ENCODE results near the gene CELA2A.

CELA2A gene

GRCh38 chr1:15413563-15414444, 42.7 kb upstream of the CELA2A start:
- peaks cover 65% of the 10 kb centered on the region for H3K4me1 ChIP-seq (ENCODE audit: control insufficient read depth, insufficient read depth, low read length, poor library complexity, severe bottlenecking)
- H3K36me3 ChIP-seq (ENCODE audit: control insufficient read depth, insufficient read depth, low read length), result peaks cover 7% of the 10 kb centered on the region
- H3K9me3 ChIP-seq (ENCODE audit: control insufficient read depth, low read length), result no peaks in the 10 kb centered on the region
- H3K27me3 ChIP-seq (replicated peaks; ENCODE audit: control insufficient read depth, insufficient read depth, low read length, poor library complexity, severe bottlenecking), result no peaks in the 10 kb centered on the region
- H3K27ac ChIP-seq (ENCODE audit: insufficient read depth, low read length, poor library complexity, severe bottlenecking), result no peak overlapping the region
- no peak for DNase-seq
- no peak overlapping the region for H3K4me3 ChIP-seq (ENCODE audit: insufficient read depth, low read depth, low read length, poor library complexity, severe bottlenecking)

GRCh38 chr1:15414445-15414983, 42.0 kb upstream of the CELA2A start:
- peaks cover 7% of the 10 kb centered on the region for H3K36me3 ChIP-seq (ENCODE audit: control insufficient read depth, insufficient read depth, low read length)
- H3K9me3 ChIP-seq (ENCODE audit: control insufficient read depth, low read length), result no peaks in the 10 kb centered on the region
- no peak for DNase-seq
- H3K4me3 ChIP-seq (ENCODE audit: insufficient read depth, low read depth, low read length, poor library complexity, severe bottlenecking), result no peak overlapping the region
- peaks cover 61% of the 10 kb centered on the region for H3K4me1 ChIP-seq (ENCODE audit: control insufficient read depth, insufficient read depth, low read length, poor library complexity, severe bottlenecking)
- H3K27me3 ChIP-seq (replicated peaks; ENCODE audit: control insufficient read depth, insufficient read depth, low read length, poor library complexity, severe bottlenecking), result no peaks in the 10 kb centered on the region
- H3K27ac ChIP-seq (ENCODE audit: insufficient read depth, low read length, poor library complexity, severe bottlenecking), result no peak overlapping the region

DNA sequence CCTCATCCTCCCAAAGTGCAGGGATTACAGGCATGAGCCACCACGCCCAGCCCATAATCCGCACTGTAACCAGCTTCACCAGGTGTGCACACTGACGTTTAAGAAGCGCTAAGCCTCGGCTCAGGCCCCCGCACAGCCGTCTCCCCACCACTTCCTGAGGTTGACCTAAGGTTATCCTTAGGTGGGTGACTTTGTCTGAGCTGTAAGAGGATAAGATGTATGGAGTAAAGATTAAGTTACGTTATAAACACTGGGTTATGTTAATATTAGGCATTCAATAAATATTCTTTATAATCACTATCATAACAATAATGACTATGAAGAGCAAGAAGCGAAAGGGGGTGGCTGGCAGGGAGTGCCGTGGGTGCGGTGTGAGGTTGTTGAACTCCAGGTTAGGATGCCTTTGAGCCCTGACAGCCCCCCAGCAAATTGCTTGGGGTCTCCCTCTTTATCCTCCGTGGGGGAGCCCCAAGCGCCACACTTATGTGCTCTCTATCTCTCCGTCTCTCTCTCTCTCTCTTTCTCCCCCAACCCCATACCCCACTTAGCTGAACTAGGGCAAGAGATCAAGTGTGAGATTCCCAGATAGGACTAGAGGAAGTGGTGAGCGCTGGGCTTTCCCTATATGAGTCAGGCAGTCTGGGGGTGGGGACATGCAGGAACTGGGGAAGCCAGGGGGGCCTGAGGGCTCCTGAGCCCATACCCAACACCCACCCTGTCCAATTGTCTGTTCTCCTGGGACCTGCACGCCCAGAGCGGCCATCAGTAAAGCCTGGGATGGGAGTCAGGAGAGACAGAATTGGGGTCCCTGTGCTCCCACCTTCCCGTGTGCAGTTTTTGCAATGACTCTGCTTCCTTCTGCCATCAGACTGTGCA, 39.2 kb upstream of the CELA2A start:
- Histone ChIP-seq H3K27ac (ENCODE audit: insufficient read depth, low read length, poor library complexity, severe bottlenecking) (peak overlapping the region; percentile 73), H3K27me3 (replicated peaks; ENCODE audit: control insufficient read depth, insufficient read depth, low read length, poor library complexity, severe bottlenecking) (no peaks in the 10 kb centered on the region), H3K9me3 (ENCODE audit: control insufficient read depth, low read length) (no peaks in the 10 kb centered on the region), H3K4me3 (ENCODE audit: insufficient read depth, low read depth, low read length, poor library complexity, severe bottlenecking) (no peak overlapping the region), H3K36me3 (ENCODE audit: control insufficient read depth, insufficient read depth, low read length) (peaks cover 18% of the 10 kb centered on the region), H3K4me1 (ENCODE audit: control insufficient read depth, insufficient read depth, low read length, poor library complexity, severe bottlenecking) (peaks cover 48% of the 10 kb centered on the region)
- DNase-seq, result peak; percentile 72 to 76 (median 72)

- Histone ChIP-seq H3K4me1 (ENCODE audit: control insufficient read depth, insufficient read depth, low read length, poor library complexity, severe bottlenecking) (peaks cover 34% of the 10 kb centered on the region), H3K4me3 (ENCODE audit: insufficient read depth, low read depth, low read length, poor library complexity, severe bottlenecking) (no peak overlapping the region), H3K9me3 (ENCODE audit: control insufficient read depth, low read length) (no peaks in the 10 kb centered on the region), H3K27ac (ENCODE audit: insufficient read depth, low read length, poor library complexity, severe bottlenecking) (peak overlapping the region; percentile 23), H3K36me3 (ENCODE audit: control insufficient read depth, insufficient read depth, low read length) (peaks cover 15% of the 10 kb centered on the region), H3K27me3 (replicated peaks; ENCODE audit: control insufficient read depth, insufficient read depth, low read length, poor library complexity, severe bottlenecking) (no peaks in the 10 kb centered on the region)
- DNase-seq, result no peak
Measured at GRCh38 chr1:15418806-15419515, 37.6 kb upstream of the CELA2A start.

DNA sequence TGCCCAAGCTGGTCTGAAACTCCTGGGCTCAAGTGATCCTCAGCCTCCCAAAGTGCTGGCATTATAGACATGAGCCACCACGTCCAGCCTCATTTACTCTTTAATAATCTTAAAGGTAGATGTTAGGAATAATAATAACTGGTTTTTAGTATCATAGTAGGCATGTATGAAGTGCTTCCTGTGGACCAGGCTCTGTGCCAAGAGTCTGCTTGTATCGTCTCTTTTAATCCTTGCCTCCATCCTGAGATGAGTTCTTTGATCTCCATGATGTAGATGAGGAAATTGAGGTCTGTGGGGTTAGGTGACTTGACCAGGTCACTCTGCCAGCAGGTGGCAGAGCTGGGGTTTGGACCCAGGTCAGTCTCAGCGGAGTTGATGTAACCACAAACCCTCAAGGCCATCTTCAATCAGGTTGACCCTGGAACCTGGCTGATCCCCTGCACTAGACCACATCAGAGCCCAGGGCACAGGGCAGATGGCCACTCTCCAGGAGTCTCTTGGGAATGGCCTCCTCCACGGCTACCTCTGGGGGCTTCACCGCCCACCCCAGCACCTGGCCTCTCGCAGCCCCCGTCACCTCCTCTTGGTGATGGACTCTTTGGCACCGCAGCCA, 35.6 kb upstream of the CELA2A start:
- no peak for DNase-seq
- no peaks in the 10 kb centered on the region for H3K27me3 ChIP-seq (replicated peaks; ENCODE audit: control insufficient read depth, insufficient read depth, low read length, poor library complexity, severe bottlenecking)
- no peaks in the 10 kb centered on the region for H3K9me3 ChIP-seq (ENCODE audit: control insufficient read depth, low read length)
- no peak overlapping the region for H3K27ac ChIP-seq (ENCODE audit: insufficient read depth, low read length, poor library complexity, severe bottlenecking)
- peaks cover 22% of the 10 kb centered on the region for H3K4me1 ChIP-seq (ENCODE audit: control insufficient read depth, insufficient read depth, low read length, poor library complexity, severe bottlenecking)
- H3K4me3 ChIP-seq (ENCODE audit: insufficient read depth, low read depth, low read length, poor library complexity, severe bottlenecking), result no peak overlapping the region
- peaks cover 25% of the 10 kb centered on the region for H3K36me3 ChIP-seq (ENCODE audit: control insufficient read depth, insufficient read depth, low read length)

- no peaks in the 10 kb centered on the region for H3K27me3 ChIP-seq (replicated peaks; ENCODE audit: control insufficient read depth, insufficient read depth, low read length, poor library complexity, severe bottlenecking)
- DNase-seq, result no peak
- H3K27ac ChIP-seq (ENCODE audit: insufficient read depth, low read length, poor library complexity, severe bottlenecking), result no peak overlapping the region
- H3K9me3 ChIP-seq (ENCODE audit: control insufficient read depth, low read length), result no peaks in the 10 kb centered on the region
- H3K4me3 ChIP-seq (ENCODE audit: insufficient read depth, low read depth, low read length, poor library complexity, severe bottlenecking), result no peak overlapping the region
- H3K4me1 ChIP-seq (ENCODE audit: control insufficient read depth, insufficient read depth, low read length, poor library complexity, severe bottlenecking), result peaks cover 4% of the 10 kb centered on the region
- peaks cover 36% of the 10 kb centered on the region for H3K36me3 ChIP-seq (ENCODE audit: control insufficient read depth, insufficient read depth, low read length)
Measured at GRCh38 chr1:15422871-15423270, 33.7 kb upstream of the CELA2A start.

GRCh38 chr1:15423355-15424077, 33.0 kb upstream of the CELA2A start:
- Histone ChIP-seq H3K36me3 (ENCODE audit: control insufficient read depth, insufficient read depth, low read length) (peaks cover 40% of the 10 kb centered on the region), H3K9me3 (ENCODE audit: control insufficient read depth, low read length) (no peaks in the 10 kb centered on the region), H3K4me1 (ENCODE audit: control insufficient read depth, insufficient read depth, low read length, poor library complexity, severe bottlenecking) (peaks cover 2% of the 10 kb centered on the region), H3K4me3 (ENCODE audit: insufficient read depth, low read depth, low read length, poor library complexity, severe bottlenecking) (no peak overlapping the region), H3K27me3 (replicated peaks; ENCODE audit: control insufficient read depth, insufficient read depth, low read length, poor library complexity, severe bottlenecking) (no peaks in the 10 kb centered on the region), H3K27ac (ENCODE audit: insufficient read depth, low read length, poor library complexity, severe bottlenecking) (no peak overlapping the region)
- DNase-seq, result no peak

- no peaks in the 10 kb centered on the region for H3K4me1 ChIP-seq (ENCODE audit: control insufficient read depth, insufficient read depth, low read length, poor library complexity, severe bottlenecking)
- no peak overlapping the region for H3K4me3 ChIP-seq (ENCODE audit: insufficient read depth, low read depth, low read length, poor library complexity, severe bottlenecking)
- H3K27ac ChIP-seq (ENCODE audit: insufficient read depth, low read length, poor library complexity, severe bottlenecking), result peak overlapping the region; percentile 4
- no peaks in the 10 kb centered on the region for H3K9me3 ChIP-seq (ENCODE audit: control insufficient read depth, low read length)
- no peak for DNase-seq
- H3K27me3 ChIP-seq (replicated peaks; ENCODE audit: control insufficient read depth, insufficient read depth, low read length, poor library complexity, severe bottlenecking), result no peaks in the 10 kb centered on the region
- peaks cover 47% of the 10 kb centered on the region for H3K36me3 ChIP-seq (ENCODE audit: control insufficient read depth, insufficient read depth, low read length)
Measured at GRCh38 chr1:15424146-15424667, 32.3 kb upstream of the CELA2A start.

- peaks cover 52% of the 10 kb centered on the region for H3K36me3 ChIP-seq (ENCODE audit: control insufficient read depth, insufficient read depth, low read length)
- no peak overlapping the region for H3K4me3 ChIP-seq (ENCODE audit: insufficient read depth, low read depth, low read length, poor library complexity, severe bottlenecking)
- H3K9me3 ChIP-seq (ENCODE audit: control insufficient read depth, low read length), result no peaks in the 10 kb centered on the region
- DNase-seq, result no peak
- H3K27ac ChIP-seq (ENCODE audit: insufficient read depth, low read length, poor library complexity, severe bottlenecking), result peak overlapping the region; percentile 4
- no peaks in the 10 kb centered on the region for H3K4me1 ChIP-seq (ENCODE audit: control insufficient read depth, insufficient read depth, low read length, poor library complexity, severe bottlenecking)
- H3K27me3 ChIP-seq (replicated peaks; ENCODE audit: control insufficient read depth, insufficient read depth, low read length, poor library complexity, severe bottlenecking), result no peaks in the 10 kb centered on the region
Measured at GRCh38 chr1:15424981-15425380, 31.6 kb upstream of the CELA2A start.
